HG03460 (cell line): Measurements from ENCODE around the gene ZNF154.

Experiments used
- ATAC-seq: cut with Tn5 transposase; IDR thresholded peaks from one replicate; pipeline ENCODE4 v1.9.1; 2021; ENCODE audit not compliant: unreplicated experiment

Gene ZNF154

GRCh38 chr19:57682226-57682766 lies 26.7 kb downstream of the ZNF154 start:
- no peak for ATAC-seq

DNA sequence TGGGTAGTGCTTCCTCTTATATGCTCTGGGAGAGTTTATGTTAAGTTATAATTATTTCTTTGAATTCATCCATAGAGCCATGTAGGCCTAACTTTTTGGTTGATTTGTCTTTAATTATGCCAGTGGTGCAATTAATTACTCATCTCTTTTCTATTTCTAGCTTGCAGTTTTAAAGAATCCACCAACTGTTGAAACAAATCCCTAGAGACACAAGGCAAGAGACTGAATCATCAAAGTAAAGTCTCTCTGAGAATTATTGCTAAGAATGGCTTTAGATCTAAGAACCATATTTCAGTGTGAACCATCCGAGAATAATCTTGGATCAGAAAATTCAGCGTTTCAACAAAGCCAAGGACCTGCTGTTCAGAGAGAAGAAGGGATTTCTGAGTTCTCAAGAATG lies 33.1 kb downstream of the ZNF154 start:
- no peak for ATAC-seq

GRCh38 chr19:57672466-57672865 lies 36.5 kb downstream of the ZNF154 start:
- no peak for ATAC-seq

DNA sequence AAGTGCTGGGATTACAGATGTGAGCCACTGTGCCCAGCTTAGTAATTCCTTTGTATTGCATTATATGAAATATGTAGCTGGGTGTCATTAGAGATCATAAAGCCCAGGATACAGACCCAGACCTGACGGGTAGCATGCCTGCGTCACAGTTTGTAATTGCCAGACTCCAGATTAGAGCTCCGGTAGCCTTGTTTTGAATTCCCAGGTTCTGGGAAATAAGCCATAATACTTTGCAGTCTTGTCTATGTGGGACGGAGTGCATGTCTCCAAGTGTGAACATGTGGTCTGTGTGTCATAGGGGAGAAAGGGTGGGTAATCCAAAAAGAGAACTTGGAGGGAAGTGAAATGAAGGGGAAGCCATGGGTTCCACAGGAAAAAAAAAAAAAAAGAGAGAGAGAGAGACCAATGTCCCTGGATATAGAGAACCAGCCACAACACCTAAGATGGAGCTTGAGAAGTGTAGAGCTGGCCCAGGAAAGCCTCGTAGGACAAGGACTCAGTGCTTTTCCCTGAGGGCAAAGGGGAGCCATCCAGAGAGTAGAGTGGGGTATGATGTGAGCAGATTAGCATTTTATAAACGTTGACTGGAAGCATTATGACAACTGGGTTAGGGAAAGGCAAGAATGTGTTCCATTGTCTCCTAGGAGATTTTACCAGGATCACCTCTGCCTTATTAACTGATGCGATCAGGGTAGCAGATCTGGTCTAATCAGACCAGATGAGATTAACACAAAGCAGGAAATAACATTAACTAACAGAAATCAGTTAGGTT lies 37.7 kb downstream of the ZNF154 start:
- no peak for ATAC-seq

- ATAC-seq = no peak
Observed at GRCh38 chr19:57668635-57669034, 40.4 kb downstream of the ZNF154 start, which contains the start of gene ZSCAN4. Gene ZSCAN4 (plus strand): TSS chr19:57668935. CDS start chr19:57676146, 7,211 bp downstream.

DNA sequence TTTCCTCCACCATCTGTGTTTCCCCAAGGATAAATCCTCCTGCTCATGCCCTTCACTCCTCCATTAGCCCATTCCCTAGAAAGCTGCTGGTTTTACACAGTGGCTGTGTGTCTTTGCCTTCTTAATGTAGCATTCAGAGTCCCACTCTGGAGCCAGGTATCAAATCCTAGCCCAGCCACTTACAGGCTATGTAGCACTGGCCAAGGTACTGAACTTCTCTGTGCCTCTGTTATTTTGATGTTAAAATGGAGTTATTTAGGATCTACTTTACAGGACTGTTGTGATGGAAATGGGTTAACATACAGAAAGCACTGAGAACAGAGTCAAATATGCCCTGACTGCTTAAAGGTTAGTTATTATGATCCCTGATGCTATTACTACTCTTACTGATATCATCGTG lies 41.8 kb downstream of the ZNF154 start:
- no peak for ATAC-seq

- ATAC-seq = no peak
Observed at GRCh38 chr19:57665261-57665806, 43.7 kb downstream of the ZNF154 start.

DNA sequence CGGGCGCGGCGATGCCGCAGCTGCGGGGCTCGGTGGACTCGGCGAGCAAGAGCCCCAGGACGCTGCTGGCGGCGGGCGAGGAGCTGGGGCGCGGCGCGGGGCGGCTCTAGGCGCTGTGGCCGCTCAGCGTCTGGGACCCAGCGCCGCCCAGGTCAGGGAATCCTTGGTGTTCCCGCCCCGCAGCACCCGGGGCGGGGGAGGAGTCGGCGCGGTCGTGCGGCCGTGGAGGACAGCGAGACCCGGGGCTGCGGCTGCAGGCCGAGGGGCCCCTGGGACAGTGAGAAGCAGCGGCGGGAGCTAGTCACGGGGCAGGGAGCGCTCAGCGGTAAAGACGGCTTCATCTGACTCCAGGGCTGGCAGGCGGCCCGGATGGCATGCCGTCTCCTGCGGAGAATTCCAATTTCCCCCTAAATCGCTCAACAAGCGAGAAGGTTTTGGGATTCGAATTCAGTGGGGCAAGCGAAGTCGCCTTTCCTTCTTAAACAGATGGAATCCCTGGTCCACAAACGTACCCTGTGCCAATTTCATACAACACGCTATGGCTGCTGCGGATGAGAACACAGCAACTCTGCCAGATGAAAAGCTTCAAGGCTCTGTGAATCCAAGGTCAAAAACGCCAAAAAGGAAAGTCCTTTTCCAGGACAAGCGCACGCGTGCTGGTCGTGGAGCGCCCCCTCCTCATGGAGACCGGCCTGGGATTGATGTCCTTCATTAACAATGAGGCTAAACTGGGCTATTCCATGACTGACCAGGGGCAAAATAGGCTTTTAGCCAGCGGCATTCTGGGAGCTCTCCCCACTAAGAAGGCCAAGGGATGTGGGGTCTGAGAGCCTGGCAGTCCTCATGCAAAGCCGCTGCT lies 44.5 kb downstream of the ZNF154 start:
- no peak for ATAC-seq

- no peak for ATAC-seq
Observed at GRCh38 chr19:57656346-57656745, 52.7 kb downstream of the ZNF154 start.

DNA sequence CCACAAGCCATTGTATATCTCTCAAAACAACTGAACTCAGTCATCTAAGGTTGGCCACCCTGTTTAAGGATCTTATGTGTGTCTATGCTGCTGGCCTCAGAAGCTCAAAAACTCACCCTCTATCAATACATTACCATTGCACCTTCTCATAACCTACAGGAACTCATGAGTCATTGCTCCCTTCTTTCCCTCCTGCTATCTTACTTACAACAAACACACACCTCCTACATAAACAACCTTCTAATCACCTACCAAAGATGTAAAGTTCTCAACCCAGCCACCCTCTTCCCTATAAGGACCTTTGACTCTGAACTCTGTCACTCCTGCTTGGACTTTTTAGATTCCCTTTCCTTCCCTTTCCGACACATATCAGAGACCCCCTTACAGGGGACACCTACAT lies 53.6 kb downstream of the ZNF154 start:
- no peak for ATAC-seq

DNA sequence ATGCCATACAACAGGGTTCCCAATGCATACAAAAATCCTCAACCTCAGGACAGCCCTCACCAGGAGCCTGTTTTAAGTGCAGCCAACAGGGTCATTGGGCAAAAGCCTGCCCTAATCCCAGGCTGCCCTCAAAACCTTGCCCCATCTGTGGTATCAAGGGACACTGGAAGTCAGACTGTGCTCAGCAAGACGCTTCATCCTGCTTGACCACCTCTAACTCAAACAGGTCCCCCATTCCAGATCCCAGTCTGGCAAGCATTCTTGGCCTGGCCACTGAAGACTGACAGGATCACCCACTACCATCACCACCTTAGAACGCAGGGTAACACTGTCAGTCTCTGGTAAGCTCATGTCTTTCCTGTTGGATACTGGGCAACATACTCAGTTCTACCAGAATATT lies 55.3 kb downstream of the ZNF154 start:
- ATAC-seq = no peak

GRCh38 chr19:57651654-57651996 lies 57.4 kb downstream of the ZNF154 start:
- ATAC-seq = no peak

DNA sequence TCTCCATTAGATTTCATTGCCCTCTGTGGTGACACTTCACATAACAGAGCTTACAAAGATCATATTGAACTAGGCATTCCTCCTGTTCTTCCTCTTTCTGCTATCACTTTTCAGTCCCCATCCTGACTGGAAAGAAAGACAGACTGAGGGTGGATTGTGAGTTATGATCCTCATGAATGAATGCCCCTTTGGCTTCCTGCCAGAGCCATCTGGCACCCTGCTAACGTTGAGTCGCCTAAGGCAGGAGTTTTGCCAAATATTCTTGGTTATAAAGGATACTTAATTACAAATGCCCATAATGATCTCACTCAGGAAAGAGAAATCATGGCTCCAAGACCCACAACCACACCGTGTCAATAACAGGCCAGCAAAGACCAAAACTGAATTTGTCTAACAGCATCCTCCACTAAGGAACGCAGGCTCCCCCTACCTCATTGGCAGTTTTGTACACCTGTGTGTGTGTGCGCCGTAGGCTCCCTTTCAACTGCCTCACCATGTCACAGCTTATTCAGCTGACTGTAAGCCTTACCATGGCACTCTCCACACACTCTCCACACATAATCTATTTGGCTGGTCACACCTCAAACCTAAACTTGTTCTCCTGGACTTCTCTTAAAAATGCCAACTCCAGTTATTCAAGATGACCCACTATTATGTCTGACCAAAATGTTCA lies 60.5 kb downstream of the ZNF154 start:
- ATAC-seq = no peak
